NOMO-1 treated with DMSO at 0.1 percent for 48 hours (cell line): Measurements from ENCODE around the gene PDS5A.
A peak's percentile ranks its signal among the peaks of the same experiment; 100 is the strongest.
"Not testable (repeated sequence)": the region's sequence is repeated elsewhere in the genome, so short reads cannot be mapped to it uniquely, and the experiment has no call there.

Experiments
- DNase-seq: peaks from one replicate; lab custom pipeline; 2025; ENCODE audit not compliant: unreplicated experiment; lab: John Stamatoyannopoulos, UW

PDS5A gene

DNA sequence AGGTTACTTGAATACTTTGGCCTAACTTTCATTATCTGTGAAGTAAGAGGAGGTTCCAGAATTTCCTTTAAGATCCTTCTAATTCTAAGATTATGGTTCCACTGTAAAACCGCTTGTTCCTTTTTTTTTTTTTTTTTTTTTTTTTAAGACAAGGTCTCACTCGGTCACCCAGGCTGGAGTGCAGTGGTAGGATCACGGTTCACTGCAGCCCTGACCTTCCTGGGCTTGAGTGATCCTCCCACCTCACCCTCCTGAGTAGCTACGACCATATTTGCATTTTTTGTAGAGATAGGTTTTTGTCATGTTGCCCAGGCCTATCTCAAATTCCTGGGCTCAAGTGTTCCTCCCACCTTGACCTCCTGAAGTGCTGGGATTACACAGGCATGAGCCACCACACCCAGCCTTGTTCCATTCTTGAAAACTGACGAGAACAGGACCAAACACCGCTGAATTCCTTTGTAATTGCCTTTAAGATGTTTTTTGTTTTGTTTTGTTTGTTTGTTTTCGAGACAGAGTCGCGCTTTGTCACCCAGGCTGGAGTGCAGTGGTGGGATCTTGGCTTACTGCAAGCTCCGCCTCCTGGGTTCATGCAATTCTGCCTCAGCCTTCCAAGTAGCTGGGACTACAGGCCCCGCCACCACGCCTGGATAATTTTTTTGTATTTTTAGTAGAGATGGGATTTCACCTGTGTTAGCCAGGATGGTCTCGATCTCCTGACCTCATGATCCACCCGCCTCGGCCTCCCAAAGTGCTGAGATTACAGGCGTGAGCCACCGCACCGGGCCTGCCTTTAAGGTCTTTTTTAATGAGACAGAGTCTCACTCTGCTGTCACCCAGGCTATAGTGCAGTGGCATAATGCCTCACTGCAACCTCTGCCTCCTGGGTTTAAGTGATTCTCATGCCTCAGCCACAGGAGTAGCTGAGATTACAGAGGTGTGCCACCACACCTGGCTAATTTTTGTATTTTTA is 6.8 kb downstream of the PDS5A start:
- DNase-seq: peak; percentile 10

DNA sequence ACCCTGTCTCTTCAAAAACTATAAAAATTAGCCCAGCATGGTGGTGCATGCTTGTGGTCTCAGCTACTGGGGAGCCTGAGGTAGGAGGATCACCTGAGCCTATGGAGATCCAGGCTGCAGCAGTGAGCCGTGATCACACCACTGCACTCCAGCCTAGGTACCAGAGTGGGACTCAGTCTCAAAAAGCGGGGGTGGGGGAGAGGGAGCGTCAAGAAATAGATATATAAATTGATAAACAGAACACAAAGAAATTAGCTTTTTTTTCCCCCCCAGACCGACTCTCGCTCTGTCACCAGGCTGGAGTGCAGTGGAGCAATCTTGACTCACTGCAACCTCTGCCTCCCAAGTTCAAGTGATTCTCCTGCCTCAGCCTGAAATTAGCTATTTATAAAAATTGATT is 14.1 kb downstream of the PDS5A start:
- DNase-seq: no peak

DNA sequence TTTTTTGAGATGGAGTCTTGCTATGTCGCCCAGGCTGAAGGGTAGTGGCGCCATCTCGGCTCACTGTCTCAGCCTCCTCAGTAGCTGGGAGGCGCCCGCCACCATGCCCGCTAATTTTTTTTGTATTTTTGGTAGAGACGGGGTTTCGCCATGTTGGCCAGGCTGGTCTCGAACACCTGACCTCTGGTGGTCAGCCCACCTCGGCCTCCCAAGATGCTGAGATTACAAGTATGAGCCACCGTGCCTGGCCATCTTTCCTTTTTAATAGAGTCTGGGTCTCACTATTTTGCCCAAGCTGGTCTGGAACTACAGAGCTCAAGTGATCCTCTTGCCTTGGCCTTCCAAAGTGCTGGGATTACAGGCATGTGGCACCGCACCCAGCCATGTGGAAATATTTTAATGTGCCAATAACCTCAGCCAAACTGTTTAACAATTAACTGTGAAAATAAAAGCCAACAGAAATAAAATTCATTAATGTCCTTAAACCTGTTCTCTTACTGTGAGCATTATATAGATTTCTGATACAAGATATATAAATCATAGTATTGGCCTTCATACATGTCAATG is 16.3 kb downstream of the PDS5A start:
- no peak for DNase-seq

DNA sequence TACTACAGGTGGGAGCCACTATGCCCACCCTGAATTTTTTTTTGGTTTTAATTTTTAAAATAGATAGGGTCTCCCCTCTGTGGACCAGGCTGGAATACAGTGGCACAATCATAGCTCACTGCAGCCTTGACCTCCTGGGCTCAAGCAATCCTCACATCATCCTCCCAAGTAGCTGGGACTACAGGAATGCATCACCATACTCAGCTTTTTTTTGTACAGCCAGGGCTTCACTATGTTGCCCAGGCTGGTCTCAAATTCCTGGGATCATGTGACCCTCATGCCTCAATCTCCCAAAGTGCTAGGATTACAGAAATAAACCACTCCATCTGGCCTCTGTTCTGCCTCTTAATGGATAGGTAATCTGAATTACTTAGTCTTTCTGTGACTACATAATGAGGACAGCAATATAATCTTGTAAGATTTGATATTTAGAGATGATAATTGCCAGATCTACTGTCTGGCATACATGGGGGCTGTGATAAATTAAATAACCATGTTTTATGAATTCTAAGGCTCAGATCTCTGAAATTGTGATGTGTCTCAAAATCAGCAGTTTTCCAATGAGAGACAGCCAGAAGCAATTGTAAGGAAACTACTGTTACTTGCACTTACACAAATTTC is 26.7 kb downstream of the PDS5A start:
- no peak for DNase-seq

DNA sequence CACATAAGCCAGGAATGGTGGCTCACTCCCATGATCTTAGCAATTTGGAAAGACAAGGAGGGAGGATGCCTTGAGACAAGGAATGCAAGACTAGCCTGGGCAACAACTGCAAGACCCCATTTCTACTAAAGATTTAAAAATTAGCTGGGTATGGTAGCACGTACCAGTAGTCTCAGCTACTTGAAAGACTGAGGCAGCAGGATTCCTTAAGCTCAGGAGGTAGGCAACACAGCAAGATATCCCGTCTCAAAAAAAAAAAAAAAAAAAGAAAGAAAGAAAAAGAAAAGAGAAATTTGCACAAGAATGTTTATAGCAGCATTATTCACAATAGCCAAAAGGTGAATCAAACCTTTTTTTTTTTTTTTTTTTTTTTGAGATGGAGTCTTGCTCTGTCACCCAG is 29.7 kb downstream of the PDS5A start:
- DNase-seq: no peak

DNA sequence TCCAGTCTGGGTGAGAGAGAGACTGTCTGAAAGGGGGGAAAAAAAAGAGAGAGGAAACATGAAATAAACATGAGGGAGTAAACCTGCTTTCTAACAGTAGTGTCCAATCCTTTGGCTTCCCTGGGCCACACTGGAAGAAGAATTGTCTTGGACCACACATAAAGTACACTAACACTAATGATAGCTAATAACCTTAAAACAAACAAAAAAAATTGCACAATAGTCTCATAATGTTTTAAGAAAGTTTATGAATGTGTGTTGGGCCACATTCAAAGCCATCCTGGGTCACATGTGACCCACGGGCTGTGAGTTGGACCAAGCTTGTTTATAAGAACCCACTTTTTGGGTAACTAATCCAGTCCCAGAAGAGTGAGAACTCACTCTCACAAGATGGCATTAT is 30.3 kb downstream of the PDS5A start:
- no peak for DNase-seq

DNA sequence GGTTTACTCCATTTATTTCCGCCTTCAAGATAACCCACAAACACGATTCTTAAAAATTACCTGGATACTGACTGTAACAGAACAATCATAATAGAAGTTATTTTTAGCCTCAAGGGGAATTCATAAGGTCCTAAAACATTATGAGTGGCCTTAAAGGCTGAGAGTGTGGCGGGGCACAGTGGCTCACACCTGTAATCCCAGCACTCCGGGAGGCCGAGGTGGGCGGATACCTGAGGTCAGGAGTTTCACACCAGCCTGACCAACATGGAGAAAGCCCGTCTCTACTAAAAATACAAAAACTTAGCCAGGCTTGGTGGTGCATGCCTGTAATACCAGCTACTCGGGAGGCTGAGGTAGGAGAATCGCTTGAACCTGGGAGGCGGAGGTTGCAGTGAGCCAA is 33.5 kb downstream of the PDS5A start:
- DNase-seq: not testable (repeated sequence)

DNA sequence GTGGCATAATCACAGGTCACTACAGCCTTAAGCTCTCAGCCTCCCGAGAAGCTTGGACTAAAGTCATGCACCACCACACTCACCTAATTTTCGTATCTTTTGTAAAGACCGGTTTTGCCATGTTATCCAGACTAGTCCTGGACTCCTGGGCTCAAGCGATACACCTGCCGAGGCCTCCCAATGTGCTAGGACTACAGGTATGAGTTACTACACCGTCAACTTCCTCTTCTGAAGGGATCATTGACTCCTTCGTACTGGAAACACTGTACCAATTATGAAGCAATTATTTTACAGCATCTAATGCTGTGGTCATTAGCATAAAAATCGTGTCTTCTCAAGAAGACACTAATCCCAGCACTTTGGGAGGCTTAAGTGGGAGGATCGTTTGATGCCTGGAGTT is 35.2 kb downstream of the PDS5A start:
- no peak for DNase-seq

DNA sequence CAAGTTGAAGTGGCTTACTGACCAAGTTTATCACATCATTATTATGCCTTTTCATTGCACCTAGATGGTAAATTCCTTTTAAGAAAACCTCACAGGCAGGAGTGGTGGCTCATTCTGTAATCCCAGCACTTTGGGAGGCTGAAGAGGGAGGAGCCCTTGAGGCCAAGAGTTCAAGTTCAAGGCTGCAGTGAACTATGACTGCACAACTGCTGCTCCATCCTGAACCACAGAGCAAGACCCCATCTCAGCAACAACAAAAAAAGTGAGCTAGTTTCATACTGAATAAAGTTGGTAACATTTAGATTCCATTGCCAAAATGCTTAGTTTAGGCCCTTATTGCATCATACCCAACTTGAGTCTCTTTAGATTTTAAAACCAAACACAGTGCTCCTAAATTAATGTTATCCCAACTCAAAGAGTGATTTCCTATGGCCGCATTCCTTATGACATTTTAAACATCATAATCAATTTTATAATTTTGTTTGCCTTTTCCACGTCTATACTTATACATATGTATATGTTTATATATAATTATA is 36.0 kb downstream of the PDS5A start:
- no peak for DNase-seq

DNA sequence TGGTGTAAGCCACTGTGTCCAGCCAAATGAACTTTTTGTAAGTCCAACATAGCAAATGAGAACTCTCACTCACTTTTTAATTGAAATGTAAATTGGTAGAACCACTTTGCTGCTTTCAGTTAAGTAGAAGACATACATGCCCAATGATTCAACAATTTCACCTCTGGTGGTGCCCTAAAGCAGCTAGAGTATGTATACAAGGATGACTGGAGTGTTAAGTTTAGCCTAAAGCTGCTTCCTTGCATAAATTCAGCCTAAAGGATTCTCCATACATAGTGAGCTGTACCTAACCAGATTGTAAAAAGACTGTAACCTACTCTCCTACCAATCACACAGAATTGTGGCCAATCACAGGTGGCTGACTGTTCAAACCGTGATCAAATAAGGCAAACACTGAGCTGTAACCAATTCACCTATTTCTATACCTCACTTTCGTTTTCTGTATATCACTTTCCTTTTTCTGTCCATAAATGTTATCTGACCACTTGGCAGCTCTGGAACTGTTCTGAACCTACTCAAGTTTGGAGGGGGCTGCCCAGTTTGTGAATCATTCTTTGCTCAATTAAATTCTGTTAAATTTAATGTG is 39.9 kb downstream of the PDS5A start:
- no peak for DNase-seq

DNA sequence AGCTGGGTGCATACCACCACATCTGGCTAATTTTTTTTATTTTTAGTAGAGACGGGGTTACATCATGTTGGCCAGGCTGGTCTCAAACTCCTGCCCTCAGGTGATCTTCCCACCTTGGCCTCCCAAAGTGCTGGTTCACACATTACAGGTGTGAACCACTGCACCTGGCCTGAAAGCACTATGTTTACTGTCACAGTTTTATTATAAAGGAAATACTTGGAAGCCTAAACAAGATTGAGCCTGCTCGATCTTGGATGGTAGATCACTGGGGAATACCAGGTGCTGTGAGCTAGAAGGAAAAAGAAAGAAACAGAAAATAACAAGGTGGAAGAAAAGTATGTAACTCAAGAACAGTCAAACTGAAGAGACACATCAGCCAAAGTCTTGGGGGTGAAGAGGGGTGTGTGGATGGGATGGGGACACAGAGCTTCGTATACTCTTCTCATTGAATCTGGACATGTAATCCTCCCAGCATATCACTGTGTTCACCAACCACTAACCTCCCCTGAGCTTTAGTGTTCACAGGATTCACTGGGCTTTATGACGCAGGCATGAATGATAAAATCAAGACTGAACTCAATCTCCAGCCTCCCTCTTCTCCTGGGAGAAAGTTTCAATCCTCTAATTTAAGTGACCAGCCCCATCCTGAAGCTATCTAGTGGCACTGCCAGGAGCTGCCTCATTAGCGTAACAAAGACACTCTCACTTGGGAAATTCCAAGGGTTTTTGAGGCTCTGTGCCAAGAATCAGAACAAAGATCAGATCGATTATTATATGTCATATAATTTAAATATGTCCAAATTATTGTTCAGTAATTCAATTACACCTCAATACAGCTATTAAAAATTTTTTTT is 40.9 kb downstream of the PDS5A start:
- DNase-seq: no peak

DNA sequence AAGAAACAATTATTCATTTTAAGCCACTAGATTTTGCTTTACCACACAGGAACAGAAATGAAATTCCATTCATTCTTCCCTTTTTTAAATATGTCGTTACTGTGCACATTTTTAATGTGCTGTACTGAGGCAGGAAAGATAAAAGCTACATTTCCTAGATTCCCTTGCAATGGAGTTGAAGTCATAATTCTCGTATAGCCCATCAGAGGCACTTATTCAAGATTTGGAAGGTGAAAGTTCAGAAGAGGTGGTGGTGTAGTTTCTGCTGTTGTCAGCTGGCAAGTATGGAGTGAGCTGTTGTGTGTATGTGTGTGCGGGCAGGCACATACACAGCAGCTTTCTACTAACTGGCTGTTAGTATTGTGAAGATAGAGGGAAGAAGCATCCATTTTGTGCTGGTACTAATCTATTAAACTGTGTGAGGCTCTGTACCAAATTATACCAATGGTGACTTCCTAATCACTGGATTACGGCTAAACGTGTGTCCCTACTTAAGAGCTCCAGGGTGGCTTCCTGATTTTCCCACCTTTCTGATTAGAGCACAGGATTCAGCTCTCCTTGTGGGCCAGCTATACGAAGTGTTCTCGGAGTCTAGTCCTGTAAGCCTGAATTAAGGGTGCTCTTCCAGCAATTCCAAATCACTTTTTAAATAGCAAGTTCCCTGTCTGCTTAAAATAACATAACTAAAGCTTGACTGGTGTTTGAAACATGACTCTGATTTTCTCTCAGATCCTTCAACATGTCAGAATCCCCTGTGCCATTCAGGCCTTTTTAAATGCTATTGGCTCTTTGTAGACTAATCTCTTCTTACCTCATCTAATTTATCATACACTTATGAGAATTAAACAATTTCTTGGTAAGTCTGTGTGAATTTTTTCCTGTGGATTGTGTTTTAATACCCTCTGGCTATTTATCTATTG is 43.8 kb downstream of the PDS5A start:
- no peak for DNase-seq

DNA sequence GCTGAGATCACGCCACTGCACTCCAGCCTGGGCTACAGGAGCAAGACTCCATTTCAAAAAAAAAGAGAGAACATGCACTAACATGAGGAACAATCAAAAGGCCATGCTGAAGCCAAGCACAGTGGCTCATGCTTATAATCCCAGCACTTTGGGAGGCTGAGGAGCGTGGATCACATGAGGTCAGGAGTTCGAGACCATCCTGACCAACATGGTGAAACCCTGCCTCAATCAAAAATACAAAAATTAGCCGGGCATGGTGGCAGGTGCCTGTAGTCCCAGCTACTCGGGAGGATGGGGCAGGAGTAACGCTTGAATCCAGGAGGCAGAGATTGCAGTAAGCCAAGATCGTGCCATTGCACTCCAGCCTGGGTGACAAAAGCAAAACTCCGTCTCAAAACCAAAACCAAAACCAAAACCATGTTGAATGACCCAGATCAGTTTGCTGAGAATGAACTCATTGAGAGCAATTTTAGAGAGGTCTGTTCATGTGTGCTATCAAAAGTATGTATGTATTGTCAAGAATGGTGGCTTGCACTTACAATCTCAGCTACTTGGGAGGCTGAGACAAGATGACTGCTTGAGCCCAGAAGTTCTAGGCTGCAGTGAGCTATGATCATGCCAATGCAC is 44.8 kb downstream of the PDS5A start:
- no peak for DNase-seq

DNA sequence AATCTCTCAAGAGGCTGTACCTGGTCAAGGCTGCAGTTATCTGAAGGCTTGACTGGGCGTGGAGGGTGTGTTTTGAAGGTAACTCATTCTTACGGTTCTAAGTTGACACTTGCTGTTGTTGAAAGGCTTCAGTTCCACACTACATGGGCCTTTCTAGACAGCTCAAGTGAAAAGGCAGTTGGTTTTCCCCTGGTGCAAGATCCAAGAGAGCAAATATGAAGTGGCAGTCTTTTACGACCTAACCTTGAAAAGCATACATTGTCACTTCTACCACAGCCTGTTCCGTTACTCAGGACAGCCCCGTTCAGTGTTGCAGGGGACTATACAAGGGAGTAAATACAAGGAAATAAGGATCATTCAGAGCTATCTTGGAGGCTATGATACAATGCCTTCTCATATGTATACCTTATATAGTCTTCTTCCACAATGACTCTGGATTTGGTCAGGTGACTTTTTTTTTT is 46.2 kb downstream of the PDS5A start:
- no peak for DNase-seq

DNA sequence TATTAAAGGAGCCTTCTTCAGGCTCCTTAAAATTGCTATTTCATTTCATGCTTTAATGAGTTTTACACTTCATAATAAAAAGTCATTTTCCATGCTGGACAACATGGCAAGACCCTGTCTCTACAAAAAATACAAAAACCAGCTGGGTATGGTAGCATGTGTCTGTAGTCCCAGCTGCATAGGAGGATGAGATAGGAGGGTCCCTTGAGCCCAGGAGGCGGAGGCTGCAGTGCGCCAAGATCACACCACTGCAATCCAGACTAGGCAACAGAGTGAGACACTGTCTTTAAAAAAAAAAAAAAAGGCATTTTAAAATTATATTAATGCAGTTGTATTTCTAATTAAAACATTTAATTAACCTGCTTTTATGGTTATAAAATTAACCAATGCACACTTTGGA is 49.2 kb downstream of the PDS5A start:
- no peak for DNase-seq

DNA sequence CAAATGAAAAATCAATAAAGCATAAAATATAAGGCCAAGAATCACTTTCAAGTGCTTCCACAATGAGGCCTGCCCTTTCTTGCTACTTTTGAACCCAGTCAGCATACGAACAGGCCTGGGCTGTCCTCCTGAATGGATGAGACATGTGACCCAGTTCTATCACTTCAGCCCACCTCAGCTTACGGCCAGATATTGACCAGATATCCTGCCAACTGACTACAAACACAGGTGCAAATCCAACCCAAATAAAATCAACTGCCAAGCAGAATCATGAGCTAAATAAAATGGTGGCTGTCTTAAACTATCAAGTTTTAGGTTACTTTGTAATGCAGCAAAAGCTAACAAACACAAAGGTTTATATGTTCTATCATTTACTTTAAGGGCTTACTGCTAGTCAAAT is 53.7 kb downstream of the PDS5A start:
- DNase-seq: no peak

DNA sequence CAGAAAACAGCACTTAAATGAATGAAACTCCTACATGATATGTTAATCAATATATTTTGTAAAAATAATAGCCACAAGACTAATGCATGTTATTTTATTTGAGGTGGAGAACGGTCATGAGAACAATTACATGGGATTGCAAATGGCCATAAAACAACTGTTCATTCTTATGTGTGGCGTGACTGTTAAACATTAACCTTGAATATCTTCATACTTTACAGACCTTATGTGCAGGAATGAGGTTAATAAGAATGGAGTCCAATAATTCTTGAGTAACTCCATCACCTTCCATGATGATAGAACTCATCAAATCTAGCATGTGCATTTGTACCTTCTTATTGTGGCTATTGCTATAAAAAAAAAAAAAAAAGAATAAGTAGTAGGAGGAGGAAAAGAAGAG is 55.3 kb downstream of the PDS5A start:
- no peak for DNase-seq

DNA sequence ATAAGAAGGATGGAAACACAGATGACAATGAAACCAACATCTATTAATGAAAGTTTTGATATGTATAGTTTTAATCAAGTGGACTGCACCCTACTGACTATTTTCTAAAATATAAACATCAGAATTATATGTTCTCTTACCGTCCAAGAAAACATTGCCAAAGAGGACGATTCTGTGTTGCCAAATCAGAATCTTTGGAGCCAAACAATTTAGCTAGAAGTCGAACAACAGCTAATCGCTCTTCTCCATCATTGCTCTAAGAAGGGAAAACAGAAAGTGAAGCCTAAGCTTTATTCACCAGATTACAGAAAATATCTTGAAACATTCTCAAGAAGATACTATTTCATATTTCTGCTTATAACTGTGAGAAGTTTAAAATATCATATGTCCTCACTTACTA is 64.2 kb downstream of the PDS5A start:
- no peak for DNase-seq

DNA sequence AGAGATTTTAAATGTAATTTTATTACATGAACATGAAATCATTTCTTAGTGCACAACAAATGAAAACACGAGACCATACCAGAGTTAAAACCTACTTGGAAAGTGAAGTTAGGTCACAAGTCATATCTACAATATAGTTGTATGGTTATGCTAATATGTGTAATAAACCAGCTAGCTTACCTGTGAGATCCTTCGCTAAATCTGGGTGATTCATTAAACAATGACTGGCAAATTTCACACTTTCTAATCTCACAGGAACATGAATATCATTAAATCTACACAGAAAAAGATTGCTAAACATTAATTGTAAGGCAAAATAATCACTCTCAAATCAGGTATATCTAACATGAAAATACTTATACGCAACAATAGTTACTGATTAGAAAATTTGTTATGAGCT is 67.6 kb downstream of the PDS5A start:
- no peak for DNase-seq
